ENCODE data around the gene TARBP2.
A peak's percentile ranks its signal among the peaks of the same experiment; 100 is the strongest.

TARBP2 gene, protein sequence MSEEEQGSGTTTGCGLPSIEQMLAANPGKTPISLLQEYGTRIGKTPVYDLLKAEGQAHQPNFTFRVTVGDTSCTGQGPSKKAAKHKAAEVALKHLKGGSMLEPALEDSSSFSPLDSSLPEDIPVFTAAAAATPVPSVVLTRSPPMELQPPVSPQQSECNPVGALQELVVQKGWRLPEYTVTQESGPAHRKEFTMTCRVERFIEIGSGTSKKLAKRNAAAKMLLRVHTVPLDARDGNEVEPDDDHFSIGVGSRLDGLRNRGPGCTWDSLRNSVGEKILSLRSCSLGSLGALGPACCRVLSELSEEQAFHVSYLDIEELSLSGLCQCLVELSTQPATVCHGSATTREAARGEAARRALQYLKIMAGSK

DNA sequence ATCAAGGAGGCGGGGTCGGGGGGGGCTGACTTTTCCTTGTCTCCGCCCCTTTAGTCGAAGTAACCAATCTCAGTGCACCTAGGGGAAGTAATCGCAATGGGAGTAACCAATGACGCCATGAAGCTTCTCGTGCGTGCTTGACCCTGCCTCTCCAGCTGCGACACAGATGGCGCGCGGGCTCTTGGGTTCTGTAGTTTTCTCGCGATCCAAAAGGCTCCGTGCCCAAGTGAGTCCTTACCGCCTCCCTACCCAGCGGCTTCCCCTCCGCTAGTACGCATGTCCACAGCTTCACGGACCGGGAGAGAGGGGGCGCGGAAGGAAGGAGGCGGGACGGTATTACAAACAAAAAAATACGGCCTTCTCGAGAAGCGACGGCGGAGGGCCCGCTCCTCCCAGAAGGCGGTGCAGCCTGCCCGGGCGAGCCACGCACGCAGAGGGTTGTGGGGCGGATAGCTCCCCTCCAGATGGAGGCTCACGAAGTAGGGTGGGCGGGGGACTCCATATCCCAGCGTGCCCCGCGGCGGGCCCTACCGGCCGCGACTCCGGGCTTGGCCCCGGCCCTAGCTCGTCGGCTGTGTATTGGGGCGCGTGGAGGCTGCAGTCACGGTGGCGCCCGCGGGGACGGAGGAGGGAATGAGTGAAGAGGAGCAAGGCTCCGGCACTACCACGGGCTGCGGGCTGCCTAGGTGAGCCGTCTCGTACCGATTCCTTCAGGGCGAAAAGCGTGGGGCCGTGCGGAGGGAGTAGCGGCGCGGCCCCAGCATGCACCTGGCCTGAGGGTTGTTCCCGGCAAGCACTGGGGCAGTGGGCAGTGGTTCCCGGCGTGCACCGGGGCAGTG lies at the start of gene TARBP2:
TSS of gene TARBP2 (plus strand) at position 508 of the 839 bp plus-strand sequence. CDS start at position 634, 126 bp downstream.
- TF ChIP-seq, protein P1, sequence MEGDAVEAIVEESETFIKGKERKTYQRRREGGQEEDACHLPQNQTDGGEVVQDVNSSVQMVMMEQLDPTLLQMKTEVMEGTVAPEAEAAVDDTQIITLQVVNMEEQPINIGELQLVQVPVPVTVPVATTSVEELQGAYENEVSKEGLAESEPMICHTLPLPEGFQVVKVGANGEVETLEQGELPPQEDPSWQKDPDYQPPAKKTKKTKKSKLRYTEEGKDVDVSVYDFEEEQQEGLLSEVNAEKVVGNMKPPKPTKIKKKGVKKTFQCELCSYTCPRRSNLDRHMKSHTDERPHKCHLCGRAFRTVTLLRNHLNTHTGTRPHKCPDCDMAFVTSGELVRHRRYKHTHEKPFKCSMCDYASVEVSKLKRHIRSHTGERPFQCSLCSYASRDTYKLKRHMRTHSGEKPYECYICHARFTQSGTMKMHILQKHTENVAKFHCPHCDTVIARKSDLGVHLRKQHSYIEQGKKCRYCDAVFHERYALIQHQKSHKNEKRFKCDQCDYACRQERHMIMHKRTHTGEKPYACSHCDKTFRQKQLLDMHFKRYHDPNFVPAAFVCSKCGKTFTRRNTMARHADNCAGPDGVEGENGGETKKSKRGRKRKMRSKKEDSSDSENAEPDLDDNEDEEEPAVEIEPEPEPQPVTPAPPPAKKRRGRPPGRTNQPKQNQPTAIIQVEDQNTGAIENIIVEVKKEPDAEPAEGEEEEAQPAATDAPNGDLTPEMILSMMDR (IDR thresholded peaks at IDR 0.05; ENCODE audit: extremely low read depth, missing control alignments), result no peak
- DNase-seq (ENCODE audit: low spot score), result peak; percentile 97

DNA sequence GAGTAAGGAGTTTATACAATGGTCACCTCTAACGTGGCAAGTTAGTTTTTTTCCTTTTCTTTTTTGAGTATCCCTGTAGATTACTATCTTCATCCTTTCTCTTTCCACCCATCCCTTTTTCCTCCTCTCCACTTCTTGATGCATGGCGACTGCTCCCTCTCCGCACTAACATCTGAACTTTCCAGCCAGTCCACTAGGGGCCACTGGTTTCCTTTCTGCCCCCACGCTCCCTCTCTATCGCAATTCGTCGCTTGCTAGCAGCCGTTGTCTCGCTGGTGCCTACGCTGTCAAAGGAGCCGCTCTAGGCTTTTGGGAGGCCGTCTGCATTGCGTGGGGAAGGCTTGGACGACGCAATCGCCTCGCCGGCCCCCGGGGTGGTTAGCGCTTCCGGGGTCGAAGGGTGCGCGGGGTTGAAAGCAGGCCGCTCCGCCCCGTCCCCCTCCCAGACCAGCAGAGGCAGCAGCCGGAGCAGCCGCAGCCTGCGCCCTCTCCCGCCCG lies 49.4 kb upstream of the TARBP2 start, which contains the start of gene PCBP2:
TSS of gene PCBP2 (plus strand) at position 442 of the 498 bp plus-strand sequence. CDS start 2,699 bp downstream, outside the sequence.
- peak; percentile 97 for DNase-seq (ENCODE audit: low spot score)
- TF ChIP-seq, protein P1 (IDR thresholded peaks at IDR 0.05; ENCODE audit: extremely low read depth, missing control alignments), result peak; percentile 88

DNA sequence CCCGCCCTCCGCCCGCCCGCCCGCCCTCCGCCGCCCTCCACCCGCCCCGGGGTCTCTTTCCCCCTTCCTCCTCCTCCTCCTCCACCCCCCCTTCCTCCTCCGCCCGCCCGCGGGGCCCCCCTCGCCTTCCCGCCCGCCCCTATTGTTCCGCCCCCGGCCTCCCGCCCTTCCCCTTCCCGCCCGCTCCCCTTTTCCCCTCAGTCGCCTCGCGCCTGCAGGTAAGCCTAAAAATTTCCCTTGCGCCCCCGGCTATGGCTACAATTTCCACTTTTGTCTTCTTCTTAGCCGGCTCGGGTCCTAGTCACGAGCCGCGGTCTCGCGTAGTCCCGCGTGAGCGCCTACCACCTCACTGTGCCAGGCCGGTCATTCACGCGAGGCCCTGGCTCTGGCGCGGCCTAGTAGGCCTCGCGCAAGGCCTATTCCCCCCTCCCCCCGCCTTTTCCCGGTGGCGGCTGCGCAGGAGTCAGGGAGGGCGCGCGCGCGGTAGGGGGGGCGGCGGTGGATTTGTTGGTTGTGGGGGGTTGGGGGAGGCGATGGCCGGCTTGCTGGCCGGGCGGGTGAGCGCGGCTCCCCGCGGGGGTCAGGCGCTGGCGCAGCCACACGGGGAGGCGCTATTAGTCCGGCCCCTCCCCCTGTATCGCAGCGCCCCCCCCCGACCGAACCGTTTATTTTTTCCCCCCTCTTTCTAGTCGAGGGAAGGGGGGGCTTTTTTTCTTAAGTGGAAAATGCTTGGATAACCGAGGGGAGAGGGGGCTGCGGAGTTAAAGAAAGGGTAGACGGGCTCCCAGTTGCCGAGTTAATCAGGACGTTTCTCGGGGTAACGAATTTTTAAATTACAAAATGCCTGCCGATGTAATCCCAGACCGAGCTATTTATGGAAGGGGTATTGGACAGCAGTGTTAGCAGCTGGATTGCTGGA lies 48.7 kb upstream of the TARBP2 start:
- TF ChIP-seq, protein P1 (IDR thresholded peaks at IDR 0.05; ENCODE audit: extremely low read depth, missing control alignments), result no peak
- DNase-seq (ENCODE audit: low spot score), result peak; percentile 88

DNA sequence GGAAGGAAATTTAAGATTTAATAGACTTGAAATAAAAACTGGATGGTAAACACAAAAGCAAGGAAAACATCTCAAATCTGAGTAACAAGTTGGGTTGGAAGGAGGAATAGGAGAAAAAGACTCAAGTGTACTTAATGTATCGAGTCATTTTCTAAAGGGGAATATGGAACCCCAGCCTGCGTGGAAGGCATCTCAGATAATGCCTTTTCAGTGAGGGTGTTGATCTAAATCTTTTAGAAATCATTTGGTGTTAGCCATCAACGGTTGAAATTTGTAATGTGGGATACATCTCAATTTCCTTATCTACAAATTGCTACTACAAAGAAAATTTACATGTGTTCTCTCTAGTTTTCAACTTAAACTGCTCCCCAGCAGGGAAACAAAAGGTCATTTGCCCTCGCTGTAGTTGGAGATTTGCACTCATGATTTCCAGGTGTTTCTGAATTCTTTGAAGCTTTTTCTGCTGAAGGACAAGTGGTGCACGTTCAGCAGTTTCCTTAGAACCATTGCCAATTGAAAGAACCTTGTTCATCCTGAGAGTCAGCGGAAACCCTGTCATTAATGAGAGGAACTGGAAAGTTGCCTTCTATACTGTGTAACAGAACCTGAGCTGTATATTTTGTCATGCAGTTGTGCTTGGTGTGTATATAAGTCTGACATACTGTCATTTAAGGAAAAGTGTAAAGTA lies 47.0 kb upstream of the TARBP2 start:
- no peak for DNase-seq (ENCODE audit: low spot score)

DNA sequence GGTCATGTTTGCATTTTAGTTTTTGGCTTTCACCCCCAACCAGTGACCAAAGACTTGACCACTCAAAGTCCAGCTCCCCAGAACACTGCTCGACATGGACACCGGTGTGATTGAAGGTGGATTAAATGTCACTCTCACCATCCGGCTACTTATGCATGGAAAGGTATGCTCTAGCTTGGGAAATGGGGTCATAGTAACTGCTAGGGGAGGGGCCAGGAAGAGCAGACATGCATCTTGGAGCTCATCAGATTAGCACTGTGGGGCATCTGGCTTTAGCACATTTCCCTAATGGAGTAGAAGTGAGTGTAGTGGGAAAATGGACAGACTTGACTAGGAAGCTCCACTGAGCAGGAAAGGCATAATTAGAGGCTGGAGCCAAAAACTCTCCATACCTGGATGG lies 46.4 kb upstream of the TARBP2 start:
- DNase-seq (ENCODE audit: low spot score), result no peak
- TF ChIP-seq, protein P1 (IDR thresholded peaks at IDR 0.05; ENCODE audit: extremely low read depth, missing control alignments), result no peak

More for the DNA sequence above, 47.0 kb upstream of the TARBP2 start:
- TF ChIP-seq, protein P1 (IDR thresholded peaks at IDR 0.05; ENCODE audit: extremely low read depth, missing control alignments), result no peak

DNA sequence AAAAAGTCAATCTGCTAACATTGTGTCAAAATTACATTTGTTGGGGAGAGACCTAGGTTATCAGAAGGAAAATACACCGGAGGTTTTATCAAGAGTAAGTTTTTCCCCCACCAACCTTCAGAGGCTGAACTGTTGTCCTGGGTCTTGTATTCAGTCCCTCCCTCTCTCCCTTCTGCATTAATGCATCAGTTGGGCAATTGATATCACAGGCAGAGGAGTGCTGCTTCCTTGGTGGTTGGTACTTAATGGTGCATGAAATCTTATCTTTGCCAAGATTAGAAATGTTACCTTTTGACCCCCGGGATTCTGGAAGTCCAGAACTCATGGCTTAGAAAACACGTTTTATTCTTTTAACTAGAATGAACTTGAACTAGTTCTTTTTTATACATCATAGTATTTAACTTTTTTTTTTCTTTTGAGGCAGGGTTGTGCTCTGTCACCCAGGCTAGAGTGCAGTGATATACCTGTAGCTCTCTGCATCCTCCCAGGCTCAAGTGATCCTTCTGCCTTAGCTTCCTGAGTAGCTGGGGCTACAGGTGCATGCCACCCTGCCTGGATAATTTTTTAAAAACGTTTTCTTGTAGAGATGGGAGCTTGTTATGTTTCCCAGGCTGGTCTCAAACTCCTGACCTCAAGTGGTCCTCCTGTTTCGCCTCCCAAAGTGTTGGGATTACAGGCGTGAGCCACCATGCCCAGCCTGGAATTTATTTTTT lies 44.3 kb upstream of the TARBP2 start:
- no peak for DNase-seq (ENCODE audit: low spot score)
- TF ChIP-seq, protein P1 (IDR thresholded peaks at IDR 0.05; ENCODE audit: extremely low read depth, missing control alignments), result no peak
